ENCODE data around the gene KCND3. TPM values are rescaled to one million over a fixed set of nuclear protein-coding genes. Genes with fewer than 3 reads are reported as not detected.

The KCND3 gene
- total RNA-seq, 1 donor from 2014 or later: 3.7 TPM

DNA sequence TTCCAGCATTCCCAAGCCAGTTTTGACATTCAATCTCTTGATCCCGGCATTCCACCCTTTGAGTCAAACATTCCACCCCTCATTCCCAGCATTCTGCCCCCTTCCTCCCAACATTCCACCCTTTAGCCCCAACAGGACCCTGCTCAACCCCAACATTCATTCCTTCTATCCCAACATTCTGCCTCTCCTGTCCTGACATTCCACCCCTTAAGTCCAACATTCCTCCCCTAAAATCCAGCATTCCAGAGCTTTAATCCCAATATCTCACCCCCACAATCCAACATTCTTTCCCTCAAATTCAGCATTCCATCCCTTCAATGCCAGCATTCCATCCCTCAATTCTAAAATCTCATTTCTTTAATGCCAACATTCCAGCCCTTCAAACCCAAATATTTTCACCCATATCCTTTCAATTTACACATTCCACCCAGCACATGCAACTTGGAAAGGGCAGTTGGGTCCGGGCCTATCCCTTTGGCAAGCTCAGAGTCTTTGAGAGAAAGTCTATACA is 210.9 kb downstream of the KCND3 start:
- Mint-ChIP-seq H3K9me3 (ENCODE audit: unreplicated experiment) (peaks cover 2% of the 10 kb centered on the region), H3K4me1 (ENCODE audit: low read depth, unreplicated experiment) (peaks cover 2% of the 10 kb centered on the region), H3K36me3 (ENCODE audit: unreplicated experiment) (no peaks in the 10 kb centered on the region), H3K4me3 (ENCODE audit: unreplicated experiment) (no peak overlapping the region), H3K27ac (ENCODE audit: unreplicated experiment) (no peak overlapping the region), H3K27me3 (ENCODE audit: unreplicated experiment) (no peaks in the 10 kb centered on the region)
- DNase-seq: no peak
- no peak for TF ChIP-seq CTCF (IDR thresholded peaks at IDR 0.05; ENCODE audit: partially characterized antibody, unreplicated experiment)

DNA sequence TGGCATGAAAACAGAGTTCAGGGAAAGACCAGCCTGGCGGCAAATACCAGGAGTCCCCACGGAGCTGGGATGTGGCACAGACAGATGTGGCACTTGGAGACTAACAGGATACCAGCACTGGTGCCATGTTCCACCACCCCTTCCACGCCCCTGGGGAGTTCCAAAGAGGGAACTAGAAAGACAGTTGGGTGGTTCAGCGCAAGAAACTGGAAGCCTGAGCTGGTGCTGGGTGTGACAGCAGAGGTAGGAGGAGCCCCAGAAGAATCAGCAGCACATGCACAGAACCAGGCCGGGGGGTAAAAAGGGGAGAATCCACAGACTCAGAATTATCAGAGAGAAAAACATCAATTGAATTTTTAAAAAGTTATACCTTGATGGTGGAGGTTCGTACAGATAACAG is 211.4 kb downstream of the KCND3 start:
- no peak for TF ChIP-seq CTCF (IDR thresholded peaks at IDR 0.05; ENCODE audit: partially characterized antibody, unreplicated experiment)
- H3K36me3 Mint-ChIP-seq (ENCODE audit: unreplicated experiment): no peaks in the 10 kb centered on the region
- no peak overlapping the region for H3K4me3 Mint-ChIP-seq (ENCODE audit: unreplicated experiment)
- no peak for DNase-seq
- peaks cover 2% of the 10 kb centered on the region for H3K9me3 Mint-ChIP-seq (ENCODE audit: unreplicated experiment)
- H3K27me3 Mint-ChIP-seq (ENCODE audit: unreplicated experiment): no peaks in the 10 kb centered on the region
- H3K4me1 Mint-ChIP-seq (ENCODE audit: low read depth, unreplicated experiment): peaks cover 2% of the 10 kb centered on the region
- H3K27ac Mint-ChIP-seq (ENCODE audit: unreplicated experiment): no peak overlapping the region

- TF ChIP-seq CTCF (IDR thresholded peaks at IDR 0.05; ENCODE audit: partially characterized antibody, unreplicated experiment): no peak
- no peak overlapping the region for H3K27ac Mint-ChIP-seq (ENCODE audit: unreplicated experiment)
- no peak overlapping the region for H3K4me3 Mint-ChIP-seq (ENCODE audit: unreplicated experiment)
- H3K4me1 Mint-ChIP-seq (ENCODE audit: low read depth, unreplicated experiment): peaks cover 2% of the 10 kb centered on the region
- peaks cover 2% of the 10 kb centered on the region for H3K9me3 Mint-ChIP-seq (ENCODE audit: unreplicated experiment)
- DNase-seq: no peak
- no peaks in the 10 kb centered on the region for H3K27me3 Mint-ChIP-seq (ENCODE audit: unreplicated experiment)
- no peaks in the 10 kb centered on the region for H3K36me3 Mint-ChIP-seq (ENCODE audit: unreplicated experiment)
Measured at GRCh38 chr1:111777301-111777700, 212.2 kb downstream of the KCND3 start.

- H3K27ac Mint-ChIP-seq (ENCODE audit: unreplicated experiment): no peak overlapping the region
Measured at GRCh38 chr1:111776861-111777260, 212.6 kb downstream of the KCND3 start.

DNA sequence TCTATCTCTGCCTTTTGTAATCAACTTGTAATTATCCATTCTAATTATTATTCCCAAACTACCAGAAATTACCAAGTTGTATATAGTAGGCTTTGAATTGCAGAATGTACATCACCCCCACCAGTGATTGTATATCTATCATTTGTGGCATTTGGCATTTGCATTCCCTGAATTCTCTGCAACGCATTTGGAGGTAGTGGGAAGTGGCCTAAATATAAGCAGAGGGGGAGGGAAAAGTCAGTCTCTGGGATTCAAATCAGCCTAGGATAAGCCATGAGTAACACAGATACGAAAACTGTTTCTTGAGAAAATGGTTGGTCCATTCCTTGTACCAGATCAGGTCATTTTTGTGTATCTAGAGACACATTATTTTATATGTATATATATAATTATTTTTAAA is 213.1 kb downstream of the KCND3 start:
- Mint-ChIP-seq H3K9me3 (ENCODE audit: unreplicated experiment) (peaks cover 2% of the 10 kb centered on the region), H3K27me3 (ENCODE audit: unreplicated experiment) (no peaks in the 10 kb centered on the region), H3K36me3 (ENCODE audit: unreplicated experiment) (no peaks in the 10 kb centered on the region), H3K4me3 (ENCODE audit: unreplicated experiment) (no peak overlapping the region), H3K27ac (ENCODE audit: unreplicated experiment) (no peak overlapping the region), H3K4me1 (ENCODE audit: low read depth, unreplicated experiment) (peaks cover 2% of the 10 kb centered on the region)
- TF ChIP-seq CTCF (IDR thresholded peaks at IDR 0.05; ENCODE audit: partially characterized antibody, unreplicated experiment): no peak
- DNase-seq: no peak

More at GRCh38 chr1:111776861-111777260, 212.6 kb downstream of the KCND3 start:
- Mint-ChIP-seq H3K4me1 (ENCODE audit: low read depth, unreplicated experiment) (peaks cover 2% of the 10 kb centered on the region), H3K27me3 (ENCODE audit: unreplicated experiment) (no peaks in the 10 kb centered on the region), H3K4me3 (ENCODE audit: unreplicated experiment) (no peak overlapping the region), H3K36me3 (ENCODE audit: unreplicated experiment) (no peaks in the 10 kb centered on the region), H3K9me3 (ENCODE audit: unreplicated experiment) (peaks cover 2% of the 10 kb centered on the region)
- no peak for DNase-seq
- no peak for TF ChIP-seq CTCF (IDR thresholded peaks at IDR 0.05; ENCODE audit: partially characterized antibody, unreplicated experiment)
